Bronchial epithelial cell (primary cell): ENCODE data around the gene PIP5K1B. TPM values are rescaled to one million over a fixed set of nuclear protein-coding genes. Genes with fewer than 3 reads are reported as not detected.

Experiments used
- DNase-seq: peaks from one replicate; pipeline ENCODE4 v3.0.0-alpha.2; 2010; ENCODE audit warnings: low read depth
- FAIRE-seq: peaks from 2 replicates; lab custom pipeline; 2011; peaks lifted over from hg19 to GRCh38; lab: Jason Lieb, UNC
- H3K27me3 ChIP-seq: 2 replicates; pipeline ENCODE4 v1.5.1; 2011; ENCODE audit warnings: low read length; ENCODE audit not compliant: control insufficient read depth, insufficient read depth
- H3K36me3 ChIP-seq: 2 replicates; pipeline ENCODE4 v1.5.1; 2011; ENCODE audit warnings: low read length; ENCODE audit not compliant: control insufficient read depth, insufficient read depth
- H3K4me3 ChIP-seq: 2 replicates; pipeline ENCODE4 v1.5.1; 2011; ENCODE audit warnings: mild to moderate bottlenecking, low read depth, low read length, control low read depth
- CTCF ChIP-seq: IDR thresholded peaks from 2 replicates; pipeline ENCODE4 v1.5.1; 2011; ENCODE audit warnings: mild to moderate bottlenecking, moderate library complexity, low read length, control low read depth, inconsistent platforms; ENCODE audit not compliant: insufficient read depth, severe bottlenecking
- total RNA-seq: library from RNA; depleted of rRNA; stranded (reverse); fragments of >200 nt; gene quantifications from 2 replicates; pipeline ENCODE4 v1.2.1, GENCODE V29; 2014

Gene PIP5K1B
- total RNA-seq, 1 donor from 2014 or later, result 2.9 TPM

GRCh38 chr9:68852941-68853340 lies 147.9 kb downstream of the PIP5K1B start:
- no peak for TF ChIP-seq CTCF
- FAIRE-seq (no peak), DNase-seq (no peak)
- no peaks in the 10 kb centered on the region for H3K36me3 ChIP-seq
- no peaks in the 10 kb centered on the region for H3K27me3 ChIP-seq
- H3K4me3 ChIP-seq, result no peak overlapping the region

DNA sequence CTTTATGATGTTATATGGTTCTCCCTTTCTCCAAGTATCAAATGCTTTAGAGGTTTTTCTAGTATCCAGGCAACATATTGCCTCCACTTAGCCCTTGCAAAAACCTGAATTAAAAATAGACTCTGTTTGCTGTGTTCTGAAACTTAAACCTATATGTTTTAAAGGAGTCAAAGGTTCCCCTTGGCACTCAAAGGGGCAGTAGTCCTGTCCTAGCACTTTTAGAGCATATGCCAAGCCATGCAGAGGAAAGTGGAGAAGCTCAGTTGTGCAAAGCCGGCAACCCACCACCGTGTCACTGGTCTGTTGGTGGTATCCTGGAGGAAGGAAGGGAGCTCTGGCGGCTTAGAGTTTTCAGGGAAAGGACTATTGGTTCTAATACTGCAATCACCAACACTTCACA lies 154.3 kb downstream of the PIP5K1B start:
- no peak for FAIRE-seq
- H3K27me3 ChIP-seq, result no peaks in the 10 kb centered on the region

GRCh38 chr9:68860419-68860818 lies 155.4 kb downstream of the PIP5K1B start:
- no peaks in the 10 kb centered on the region for H3K27me3 ChIP-seq
- FAIRE-seq, result no peak

More for the DNA sequence above, 154.3 kb downstream of the PIP5K1B start:
- TF ChIP-seq CTCF, result no peak
- no peak for DNase-seq
- H3K4me3 ChIP-seq, result no peak overlapping the region
- H3K36me3 ChIP-seq, result no peaks in the 10 kb centered on the region

GRCh38 chr9:68861436-68861835 lies 156.4 kb downstream of the PIP5K1B start:
- Histone ChIP-seq H3K27me3 (no peaks in the 10 kb centered on the region), H3K4me3 (no peak overlapping the region), H3K36me3 (no peaks in the 10 kb centered on the region)
- DNase-seq (no peak), FAIRE-seq (no peak)
- TF ChIP-seq CTCF, result no peak

More at GRCh38 chr9:68860419-68860818, 155.4 kb downstream of the PIP5K1B start:
- no peaks in the 10 kb centered on the region for H3K36me3 ChIP-seq
- no peak for TF ChIP-seq CTCF
- no peak for DNase-seq
- H3K4me3 ChIP-seq, result no peak overlapping the region

DNA sequence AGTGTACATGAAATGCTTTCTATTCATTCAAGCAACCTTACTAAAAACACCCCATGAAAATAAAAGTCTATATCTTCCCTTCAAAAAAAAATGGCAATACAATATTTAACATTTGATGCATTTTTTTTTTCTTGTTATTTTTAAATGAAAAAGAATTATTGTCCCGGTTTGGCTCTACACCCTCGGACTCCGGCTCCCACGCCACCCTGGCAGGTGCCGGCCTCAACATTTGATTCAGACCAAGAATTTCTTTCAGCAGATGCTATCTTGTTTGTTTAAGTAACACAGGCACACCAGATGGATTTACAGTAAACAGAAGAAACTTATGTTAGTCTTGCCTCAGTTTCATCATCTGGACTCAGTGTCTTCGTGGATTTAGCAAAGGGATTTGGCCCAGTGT lies 162.0 kb downstream of the PIP5K1B start:
- DNase-seq, result no peak
- Histone ChIP-seq H3K27me3 (no peaks in the 10 kb centered on the region), H3K36me3 (no peaks in the 10 kb centered on the region), H3K4me3 (no peak overlapping the region)
- FAIRE-seq, result no peak
- TF ChIP-seq CTCF, result no peak

DNA sequence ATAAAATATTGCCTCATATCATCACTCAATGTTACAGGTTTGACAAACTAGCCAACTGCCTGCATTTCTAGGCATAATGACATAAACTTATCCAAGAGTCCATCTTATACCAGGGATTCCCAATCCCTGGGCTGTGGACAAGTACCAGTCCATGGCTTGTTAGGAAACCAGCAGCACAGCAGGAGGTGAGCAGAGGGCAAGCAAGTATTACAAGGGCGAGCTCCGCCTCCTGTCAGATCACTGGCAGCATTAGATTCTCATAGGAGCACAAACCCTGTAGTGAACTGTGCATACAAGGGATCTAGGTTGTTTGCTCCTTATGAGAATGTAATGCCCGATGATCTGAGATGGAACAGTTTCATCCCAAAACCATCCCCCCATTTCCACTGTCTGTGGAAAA lies 164.0 kb downstream of the PIP5K1B start:
- DNase-seq, result no peak
- no peak for FAIRE-seq
- no peak overlapping the region for H3K4me3 ChIP-seq
- no peaks in the 10 kb centered on the region for H3K27me3 ChIP-seq
- no peaks in the 10 kb centered on the region for H3K36me3 ChIP-seq
- TF ChIP-seq CTCF, result no peak
